ENCODE results near the gene FER. TPM values are rescaled to one million over a fixed set of nuclear protein-coding genes. Genes with fewer than 3 reads are reported as not detected.

Gene FER
- total RNA-seq, 2 experiments from 2014 or later: 9.0 to 9.8 TPM

- Mint-ChIP-seq H3K4me1 (ENCODE audit: low read depth) (no peaks in the 10 kb centered on the region), H3K27me3 (peaks cover 5% of the 10 kb centered on the region), H3K36me3 (ENCODE audit: low read depth) (no peaks in the 10 kb centered on the region), H3K9me3 (no peaks in the 10 kb centered on the region), H3K27ac (no peak overlapping the region), H3K4me3 (no peak overlapping the region)
- TF ChIP-seq, protein P1, sequence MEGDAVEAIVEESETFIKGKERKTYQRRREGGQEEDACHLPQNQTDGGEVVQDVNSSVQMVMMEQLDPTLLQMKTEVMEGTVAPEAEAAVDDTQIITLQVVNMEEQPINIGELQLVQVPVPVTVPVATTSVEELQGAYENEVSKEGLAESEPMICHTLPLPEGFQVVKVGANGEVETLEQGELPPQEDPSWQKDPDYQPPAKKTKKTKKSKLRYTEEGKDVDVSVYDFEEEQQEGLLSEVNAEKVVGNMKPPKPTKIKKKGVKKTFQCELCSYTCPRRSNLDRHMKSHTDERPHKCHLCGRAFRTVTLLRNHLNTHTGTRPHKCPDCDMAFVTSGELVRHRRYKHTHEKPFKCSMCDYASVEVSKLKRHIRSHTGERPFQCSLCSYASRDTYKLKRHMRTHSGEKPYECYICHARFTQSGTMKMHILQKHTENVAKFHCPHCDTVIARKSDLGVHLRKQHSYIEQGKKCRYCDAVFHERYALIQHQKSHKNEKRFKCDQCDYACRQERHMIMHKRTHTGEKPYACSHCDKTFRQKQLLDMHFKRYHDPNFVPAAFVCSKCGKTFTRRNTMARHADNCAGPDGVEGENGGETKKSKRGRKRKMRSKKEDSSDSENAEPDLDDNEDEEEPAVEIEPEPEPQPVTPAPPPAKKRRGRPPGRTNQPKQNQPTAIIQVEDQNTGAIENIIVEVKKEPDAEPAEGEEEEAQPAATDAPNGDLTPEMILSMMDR (IDR thresholded peaks at IDR 0.05): no peak
- intact Hi-C loops (cut with micrococcal nuclease): no loop called here
- POLR2A ChIA-PET: no interaction called here
- no peak for DNase-seq
- CTCF ChIA-PET: no interaction called here
- no peak for ATAC-seq
These were observed 478.3 kb downstream of the FER start for GRCh38 chr5:109225716-109226625.

DNA sequence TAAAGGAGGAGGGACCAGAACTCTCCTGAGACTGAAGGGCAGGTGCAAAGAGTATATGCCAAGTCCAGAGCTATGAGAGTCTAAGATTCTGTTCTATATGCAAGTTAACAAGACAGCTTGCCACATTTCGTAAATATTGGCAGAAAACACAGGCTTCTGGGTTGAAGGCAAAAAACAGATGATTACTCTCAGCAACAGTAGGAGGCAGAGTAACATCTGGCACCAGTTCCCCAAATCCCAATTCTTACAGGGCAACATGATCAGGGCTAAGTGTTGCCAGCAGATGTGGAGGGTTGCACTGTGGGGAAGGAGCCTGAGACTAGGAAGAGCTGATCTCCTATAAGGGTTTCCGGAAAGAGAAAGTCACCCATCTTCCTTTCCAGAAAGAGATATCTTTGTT lies 482.7 kb downstream of the FER start:
- TF ChIP-seq, protein P1 (IDR thresholded peaks at IDR 0.05): no peak
- Mint-ChIP-seq H3K9me3 (peaks cover 4% of the 10 kb centered on the region), H3K4me3 (no peak overlapping the region), H3K27me3 (peaks cover 2% of the 10 kb centered on the region), H3K27ac (no peak overlapping the region), H3K4me1 (ENCODE audit: low read depth) (no peaks in the 10 kb centered on the region), H3K36me3 (ENCODE audit: low read depth) (no peaks in the 10 kb centered on the region)
- ChIA-PET POLR2A (no interaction called here), CTCF (no interaction called here)
- ATAC-seq (no peak), DNase-seq (no peak)
- intact Hi-C loops (cut with micrococcal nuclease): no loop called here

GRCh38 chr5:109231331-109231730 lies 483.6 kb downstream of the FER start:
- H3K9me3 Mint-ChIP-seq: peaks cover 4% of the 10 kb centered on the region
- no peak overlapping the region for H3K4me3 Mint-ChIP-seq
- no peak overlapping the region for H3K27ac Mint-ChIP-seq
- ChIA-PET POLR2A (interaction anchor here (0.7 to 0.9 kb wide), 2 partner anchors 19 to 178 kb away, joined by 3 to 4 read pairs; no protein-coding TSS in a partner anchor), CTCF (interaction anchor here (1.6 kb wide), 1 partner anchor 8 kb away, joined by 5 read pairs; no protein-coding TSS in a partner anchor)
- H3K27me3 Mint-ChIP-seq: peaks cover 2% of the 10 kb centered on the region
- TF ChIP-seq, protein P1 (IDR thresholded peaks at IDR 0.05): no peak
- no peaks in the 10 kb centered on the region for H3K36me3 Mint-ChIP-seq (ENCODE audit: low read depth)
- intact Hi-C loops (cut with micrococcal nuclease): no loop called here
- DNase-seq: no peak
- ATAC-seq: no peak
- H3K4me1 Mint-ChIP-seq (ENCODE audit: low read depth): no peaks in the 10 kb centered on the region

- POLR2A ChIA-PET: no interaction called here
- TF ChIP-seq, protein P1 (IDR thresholded peaks at IDR 0.05): no peak
- H3K27ac Mint-ChIP-seq: no peak overlapping the region
- intact Hi-C loops (cut with micrococcal nuclease): no loop called here
- DNase-seq: no peak
- no peaks in the 10 kb centered on the region for H3K36me3 Mint-ChIP-seq (ENCODE audit: low read depth)
- no peaks in the 10 kb centered on the region for H3K4me1 Mint-ChIP-seq (ENCODE audit: low read depth)
- H3K4me3 Mint-ChIP-seq: no peak overlapping the region
- peaks cover 4% of the 10 kb centered on the region for H3K9me3 Mint-ChIP-seq
- CTCF ChIA-PET: interaction anchor here (1.2 kb wide), 1 partner anchor 12 kb away, joined by 3 read pairs; no protein-coding TSS in a partner anchor
- no peak for ATAC-seq
- peaks cover 2% of the 10 kb centered on the region for H3K27me3 Mint-ChIP-seq
These were observed 486.7 kb downstream of the FER start for GRCh38 chr5:109234381-109234780.

DNA sequence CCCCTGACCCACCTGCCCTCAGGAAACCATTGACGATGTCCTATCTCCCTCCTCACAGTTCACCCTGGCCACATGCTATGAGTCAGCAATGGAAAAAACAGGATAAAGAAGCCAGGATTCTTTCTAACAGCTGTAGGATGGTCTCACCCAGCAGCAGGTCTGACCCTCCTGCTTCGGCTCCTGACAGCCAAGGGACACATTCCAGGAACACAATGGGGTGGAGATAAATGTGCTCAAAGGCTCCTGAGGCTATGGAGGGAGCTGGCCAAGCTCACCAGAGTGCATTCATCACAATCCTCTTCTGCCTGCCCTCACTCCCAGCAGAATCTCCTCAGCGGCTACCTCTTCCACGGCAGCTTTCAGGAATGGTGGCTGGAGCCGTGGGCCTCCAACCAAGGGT lies 491.8 kb downstream of the FER start:
- DNase-seq: no peak
- Mint-ChIP-seq H3K4me3 (no peak overlapping the region), H3K27ac (no peak overlapping the region), H3K27me3 (no peaks in the 10 kb centered on the region), H3K9me3 (peaks cover 4% of the 10 kb centered on the region), H3K36me3 (ENCODE audit: low read depth) (no peaks in the 10 kb centered on the region), H3K4me1 (ENCODE audit: low read depth) (no peaks in the 10 kb centered on the region)
- TF ChIP-seq, protein P1 (IDR thresholded peaks at IDR 0.05): no peak
- ChIA-PET POLR2A (no interaction called here), CTCF (no interaction called here)
- intact Hi-C loops (cut with micrococcal nuclease): no loop called here
- no peak for ATAC-seq
